ENCODE measurements around the gene SLC25A1.
"Not testable (repeated sequence)": the region's sequence is repeated elsewhere in the genome, so short reads cannot be mapped to it uniquely, and the experiment has no call there.

Gene SLC25A1

DNA sequence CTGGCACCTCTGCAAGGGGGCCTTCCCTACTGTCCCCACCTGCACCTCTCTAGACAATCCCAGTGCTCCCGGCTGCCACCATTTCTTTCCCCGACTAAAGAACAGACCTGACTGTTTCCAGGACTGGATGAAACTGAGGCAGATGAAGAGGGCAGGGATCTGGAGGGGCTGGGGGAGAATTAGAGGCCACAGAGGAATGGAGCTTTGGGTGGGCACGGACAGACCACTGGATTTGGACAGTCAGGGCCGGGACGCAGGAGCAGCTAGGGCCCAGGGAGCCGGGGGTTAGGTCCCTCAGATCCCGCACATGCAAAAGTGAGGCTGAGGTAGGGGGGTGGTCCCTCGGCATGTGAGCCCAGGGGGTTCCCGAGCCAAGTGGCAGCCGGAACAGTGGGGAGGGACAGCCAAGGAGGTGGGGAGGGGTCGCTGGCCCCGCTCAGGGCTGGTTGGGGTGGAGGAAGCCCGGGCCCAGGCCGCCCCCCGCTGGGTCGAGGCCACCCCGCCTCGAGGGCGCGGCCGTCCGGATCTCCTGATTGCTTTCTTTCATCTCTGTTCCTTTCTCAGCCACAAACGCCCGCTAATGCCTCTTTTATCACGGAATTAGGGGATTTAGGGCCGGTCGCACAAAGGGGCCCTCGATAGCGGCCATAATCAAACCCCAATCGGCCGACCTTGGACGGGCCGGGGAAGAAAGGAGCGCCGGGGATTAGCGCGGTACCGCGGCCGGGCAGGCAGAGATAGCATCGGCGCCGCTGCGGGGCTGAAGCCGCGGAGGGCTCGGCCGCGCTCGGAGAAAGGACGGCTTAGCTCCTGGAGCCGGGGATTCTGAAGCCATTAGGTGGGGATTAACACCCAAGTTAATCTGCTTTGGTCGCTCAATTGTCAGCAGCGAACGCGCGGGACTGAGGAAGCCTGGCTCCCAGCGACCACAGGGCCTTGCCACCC is 9.3 kb downstream of the SLC25A1 start:
- H3K4me1 ChIP-seq (ENCODE audit: insufficient read depth, low read length), result peaks cover 17% of the 10 kb centered on the region
- peaks cover 56% of the 10 kb centered on the region for H3K27me3 ChIP-seq (ENCODE audit: insufficient read depth, low read length)
- H3K27ac ChIP-seq (ENCODE audit: low read length), result no peak overlapping the region
- no peaks in the 10 kb centered on the region for H3K9me3 ChIP-seq (ENCODE audit: insufficient read depth, low read depth, low read length)
- peak overlapping the region; percentile 37; the same call in 1 of the 2 replicates for H3K9ac ChIP-seq (ENCODE audit: low read depth, low read length)
- H3K36me3 ChIP-seq (ENCODE audit: insufficient read depth, low read depth, low read length), result no peaks in the 10 kb centered on the region
- peak overlapping the region; percentile 61; the same call in 1 of the 2 replicates for H3K4me3 ChIP-seq (ENCODE audit: low read length)

DNA sequence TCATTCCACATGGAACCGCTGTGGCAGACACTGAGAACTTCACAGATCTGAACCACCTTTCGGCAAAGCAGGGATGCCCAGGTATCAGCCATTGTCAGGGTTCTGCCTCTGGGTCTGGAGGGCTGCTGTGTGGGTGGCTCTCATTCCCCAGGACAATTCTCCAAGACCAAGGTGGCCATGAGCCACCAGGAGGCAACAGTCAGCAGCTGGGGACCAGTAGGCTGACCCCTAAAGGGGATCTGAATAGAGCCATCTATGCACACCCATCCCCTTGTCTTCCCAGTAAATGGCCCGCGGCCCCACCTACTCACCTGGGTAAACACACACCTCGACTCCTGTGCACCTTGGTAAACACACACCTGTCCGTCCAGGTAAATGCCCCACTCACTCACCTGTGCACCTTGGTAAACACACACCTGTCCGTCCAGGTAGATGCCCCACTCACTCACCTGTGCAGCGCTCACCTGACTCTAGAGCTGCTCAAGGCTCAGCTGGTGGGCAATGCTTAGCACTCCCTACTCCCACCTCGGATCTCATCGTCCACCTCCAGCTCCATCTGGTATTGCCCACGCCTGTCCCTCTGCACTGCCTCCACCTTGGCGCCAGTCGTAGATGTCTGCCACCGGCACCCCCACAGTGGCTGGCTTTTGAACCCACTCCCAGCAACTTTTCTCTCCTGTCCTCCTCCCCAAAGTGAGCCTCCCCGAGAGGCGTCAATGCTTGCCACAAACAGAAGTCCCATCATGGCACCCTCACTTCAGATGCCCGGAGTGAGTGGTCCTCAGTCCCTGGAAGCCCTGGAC is 10.2 kb downstream of the SLC25A1 start:
- H3K9me3 ChIP-seq (ENCODE audit: insufficient read depth, low read depth, low read length), result no peaks in the 10 kb centered on the region
- no peak overlapping the region for H3K9ac ChIP-seq (ENCODE audit: low read depth, low read length)
- no peaks in the 10 kb centered on the region for H3K36me3 ChIP-seq (ENCODE audit: insufficient read depth, low read depth, low read length)
- H3K4me3 ChIP-seq (ENCODE audit: low read length), result no peak overlapping the region
- H3K27ac ChIP-seq (ENCODE audit: low read length), result no peak overlapping the region
- peaks cover 56% of the 10 kb centered on the region for H3K27me3 ChIP-seq (ENCODE audit: insufficient read depth, low read length)
- peaks cover 10% of the 10 kb centered on the region; the same call in 1 of the 2 replicates for H3K4me1 ChIP-seq (ENCODE audit: insufficient read depth, low read length)

DNA sequence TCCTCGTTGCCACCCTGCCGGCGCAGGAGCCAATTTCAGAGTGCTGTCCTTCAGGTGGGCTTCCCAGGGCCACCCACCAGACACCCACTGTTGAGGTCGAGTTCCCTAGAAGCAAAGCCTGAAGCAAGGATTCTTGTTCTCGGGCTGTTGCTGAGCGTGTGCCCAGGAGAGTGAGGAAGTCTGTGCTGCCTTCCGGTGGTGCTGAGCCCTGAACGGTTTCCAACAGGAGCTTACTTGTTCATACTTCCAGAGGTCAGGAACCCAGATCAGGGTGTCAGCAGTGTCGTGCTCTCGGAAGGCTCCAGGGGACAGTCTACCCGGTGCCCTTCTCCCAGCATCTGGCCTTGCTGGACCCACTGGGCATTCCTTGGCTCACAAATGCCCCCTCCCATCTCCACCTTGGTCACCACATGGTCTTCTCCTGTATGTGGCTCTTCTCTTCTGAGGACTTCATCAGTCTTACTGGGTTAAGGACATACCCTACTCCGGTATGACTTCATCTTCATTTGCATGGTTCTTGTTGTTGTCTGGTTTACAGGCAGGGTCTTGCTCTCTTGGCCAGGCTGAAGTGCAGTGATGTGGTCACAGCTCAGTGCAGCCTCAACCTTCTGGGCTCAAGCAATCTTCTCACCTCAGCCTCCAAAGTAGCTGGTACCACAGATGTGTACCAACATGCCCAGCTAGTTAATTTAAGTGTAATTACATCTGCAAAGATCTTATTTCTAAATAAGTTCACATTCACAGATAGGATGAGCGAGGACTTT is 11.2 kb downstream of the SLC25A1 start:
- Histone ChIP-seq H3K9me3 (ENCODE audit: insufficient read depth, low read depth, low read length) (no peaks in the 10 kb centered on the region), H3K27me3 (ENCODE audit: insufficient read depth, low read length) (peaks cover 60% of the 10 kb centered on the region), H3K4me1 (ENCODE audit: insufficient read depth, low read length) (0 out of 2 replicates have a peak, but pooled peaks cover 2% of the 10 kb centered on the region), H3K36me3 (ENCODE audit: insufficient read depth, low read depth, low read length) (no peaks in the 10 kb centered on the region), H3K4me3 (ENCODE audit: low read length) (no peak overlapping the region), H3K9ac (ENCODE audit: low read depth, low read length) (no peak overlapping the region), H3K27ac (ENCODE audit: low read length) (no peak overlapping the region)

DNA sequence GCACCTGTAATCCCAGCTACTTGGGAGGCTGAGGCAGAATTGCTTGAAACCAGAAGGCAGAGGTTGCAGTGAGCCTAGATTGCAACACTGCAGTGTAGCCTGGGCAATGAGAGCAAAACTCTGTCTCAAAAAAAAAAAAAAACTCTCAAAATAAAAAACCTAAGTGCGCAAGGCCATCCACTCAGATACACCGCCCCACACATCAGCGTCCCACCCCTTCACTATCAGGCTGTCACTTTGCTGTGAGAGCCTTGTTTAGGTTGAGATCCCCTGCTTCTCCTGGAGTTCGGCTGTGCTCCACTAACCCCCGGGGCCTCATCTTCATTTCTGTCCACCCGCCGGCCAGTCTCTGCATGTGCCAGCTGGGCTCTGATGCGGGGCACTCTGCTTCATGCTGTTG is 12.1 kb downstream of the SLC25A1 start:
- Histone ChIP-seq H3K4me3 (ENCODE audit: low read length) (no peak overlapping the region), H3K9me3 (ENCODE audit: insufficient read depth, low read depth, low read length) (no peaks in the 10 kb centered on the region), H3K27ac (ENCODE audit: low read length) (no peak overlapping the region), H3K9ac (ENCODE audit: low read depth, low read length) (no peak overlapping the region), H3K36me3 (ENCODE audit: insufficient read depth, low read depth, low read length) (no peaks in the 10 kb centered on the region), H3K4me1 (ENCODE audit: insufficient read depth, low read length) (0 out of 2 replicates have a peak, but pooled peaks cover 2% of the 10 kb centered on the region), H3K27me3 (ENCODE audit: insufficient read depth, low read length) (peaks cover 67% of the 10 kb centered on the region)

DNA sequence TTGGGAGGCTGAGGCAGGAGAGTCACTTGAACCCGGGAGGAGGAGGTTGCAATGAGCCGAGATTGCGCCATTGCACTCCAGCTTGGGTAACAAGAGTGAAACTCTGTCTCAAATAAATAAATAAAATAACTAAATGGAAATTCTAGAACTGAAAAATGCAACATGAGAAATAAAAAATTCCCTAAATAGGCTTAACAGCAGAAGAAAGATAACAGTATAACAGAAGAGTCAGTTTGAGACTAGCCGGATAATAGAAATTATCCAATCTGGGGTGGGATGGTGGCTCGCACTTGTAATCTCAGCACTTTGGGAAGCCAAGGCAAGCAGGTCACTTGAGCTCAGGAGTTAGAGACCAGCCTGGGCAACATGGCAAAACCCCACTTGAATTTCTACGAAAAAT is 14.1 kb downstream of the SLC25A1 start:
- Histone ChIP-seq H3K27me3 (ENCODE audit: insufficient read depth, low read length) (peaks cover 58% of the 10 kb centered on the region), H3K4me3 (ENCODE audit: low read length) (no peak overlapping the region), H3K27ac (ENCODE audit: low read length) (no peak overlapping the region), H3K36me3 (ENCODE audit: insufficient read depth, low read depth, low read length) (no peaks in the 10 kb centered on the region), H3K9me3 (ENCODE audit: insufficient read depth, low read depth, low read length) (no peaks in the 10 kb centered on the region), H3K9ac (ENCODE audit: low read depth, low read length) (no peak overlapping the region), H3K4me1 (ENCODE audit: insufficient read depth, low read length) (no peaks in the 10 kb centered on the region)

DNA sequence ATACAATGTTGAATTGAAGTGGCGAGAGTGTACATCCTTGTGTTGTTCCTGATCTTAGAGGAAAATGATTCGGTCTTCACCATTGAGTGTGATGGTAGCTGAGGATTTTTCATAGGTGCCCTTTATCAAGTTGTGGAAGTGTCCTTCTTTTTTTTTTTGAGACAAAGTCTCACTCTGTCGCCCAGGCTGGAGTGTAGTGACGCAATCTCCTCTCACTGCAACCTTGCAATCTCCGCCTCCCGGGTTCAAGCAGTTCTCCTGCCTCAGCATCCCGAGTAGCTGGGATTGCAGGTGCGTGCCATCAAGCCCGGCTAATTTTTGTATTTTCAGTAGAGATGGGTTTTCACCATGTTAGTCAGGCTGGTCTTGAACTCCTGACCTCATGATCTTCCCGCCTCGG is 19.9 kb downstream of the SLC25A1 start:
- not testable (repeated sequence) for H3K9me3 ChIP-seq (ENCODE audit: insufficient read depth, low read depth, low read length); H3K36me3 ChIP-seq (ENCODE audit: insufficient read depth, low read depth, low read length); H3K4me3 ChIP-seq (ENCODE audit: low read length); H3K9ac ChIP-seq (ENCODE audit: low read depth, low read length); H3K27ac ChIP-seq (ENCODE audit: low read length); H3K4me1 ChIP-seq (ENCODE audit: insufficient read depth, low read length)
- peaks cover 39% of the 10 kb centered on the region for H3K27me3 ChIP-seq (ENCODE audit: insufficient read depth, low read length)

DNA sequence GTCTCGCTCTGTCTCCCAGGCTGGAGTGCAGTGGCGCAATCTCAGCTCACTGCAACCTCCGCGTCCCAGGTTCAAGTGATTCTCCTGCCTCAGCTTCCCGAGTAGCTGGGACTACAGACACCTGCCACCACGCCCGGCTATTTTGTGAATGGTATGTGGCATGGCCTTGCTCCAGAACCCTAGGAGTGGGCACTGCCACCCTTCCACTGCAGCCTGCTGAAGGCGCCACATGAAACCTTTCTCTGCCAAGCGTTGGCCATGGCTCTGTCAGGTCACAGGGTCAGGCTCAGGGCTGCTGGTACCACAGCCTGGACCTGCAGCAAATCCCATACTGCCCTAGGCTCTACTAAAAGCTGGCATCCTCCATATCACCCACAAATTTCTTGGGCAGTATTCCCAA is 22.4 kb downstream of the SLC25A1 start:
- not testable (repeated sequence) for H3K27ac ChIP-seq (ENCODE audit: low read length); H3K9ac ChIP-seq (ENCODE audit: low read depth, low read length); H3K36me3 ChIP-seq (ENCODE audit: insufficient read depth, low read depth, low read length); H3K9me3 ChIP-seq (ENCODE audit: insufficient read depth, low read depth, low read length); H3K4me3 ChIP-seq (ENCODE audit: low read length); H3K4me1 ChIP-seq (ENCODE audit: insufficient read depth, low read length)
- H3K27me3 ChIP-seq (ENCODE audit: insufficient read depth, low read length), result peaks cover 52% of the 10 kb centered on the region

DNA sequence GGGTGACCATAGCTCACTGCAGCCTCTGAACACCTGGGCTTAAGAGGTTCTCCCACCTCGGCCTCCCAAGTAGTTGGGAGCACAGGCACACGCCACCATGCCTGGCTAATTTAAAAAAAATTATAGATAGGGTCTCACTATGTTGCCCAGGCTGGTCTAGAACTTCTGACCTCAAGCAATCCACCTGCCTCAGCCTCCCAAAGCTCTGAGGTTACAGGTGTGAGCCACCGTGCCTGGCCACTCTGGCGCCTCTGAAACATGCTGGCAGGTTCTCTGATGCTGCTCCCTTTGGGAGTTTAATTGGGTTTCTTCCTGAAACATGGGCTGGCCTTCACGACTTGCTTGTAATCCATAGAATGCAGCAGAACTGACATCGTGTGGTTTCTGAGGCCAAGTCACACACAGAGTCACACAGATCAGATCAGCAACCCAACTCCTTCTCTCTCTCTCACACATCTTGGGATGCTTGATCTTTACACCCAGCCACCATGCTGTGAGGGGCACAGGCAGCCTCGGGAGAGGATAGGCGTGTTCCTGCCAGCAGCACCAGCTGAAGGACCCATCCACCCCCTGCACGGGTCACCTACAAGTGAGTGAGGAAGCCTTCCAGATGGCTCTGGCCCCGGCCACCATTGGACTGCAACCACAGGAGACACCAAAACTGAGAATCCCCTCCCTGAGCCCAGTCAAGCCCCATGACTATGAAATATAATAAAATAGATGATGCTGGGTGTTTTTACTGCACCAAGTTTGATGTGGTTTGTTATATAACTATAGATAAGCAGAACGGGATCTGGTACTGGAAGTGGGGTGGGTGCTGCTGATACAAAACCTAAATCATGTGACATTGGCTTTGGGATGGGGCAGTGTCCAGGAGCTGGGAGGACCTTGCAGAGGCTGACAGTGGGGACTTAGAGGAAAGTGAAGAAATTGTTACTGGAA is 25.3 kb downstream of the SLC25A1 start:
- Histone ChIP-seq H3K27ac (ENCODE audit: low read length) (no peak overlapping the region), H3K9me3 (ENCODE audit: insufficient read depth, low read depth, low read length) (no peaks in the 10 kb centered on the region; the same call in 1 of the 2 replicates), H3K4me1 (ENCODE audit: insufficient read depth, low read length) (no peaks in the 10 kb centered on the region), H3K36me3 (ENCODE audit: insufficient read depth, low read depth, low read length) (no peaks in the 10 kb centered on the region), H3K4me3 (ENCODE audit: low read length) (no peak overlapping the region), H3K27me3 (ENCODE audit: insufficient read depth, low read length) (peaks cover 74% of the 10 kb centered on the region), H3K9ac (ENCODE audit: low read depth, low read length) (no peak overlapping the region)

DNA sequence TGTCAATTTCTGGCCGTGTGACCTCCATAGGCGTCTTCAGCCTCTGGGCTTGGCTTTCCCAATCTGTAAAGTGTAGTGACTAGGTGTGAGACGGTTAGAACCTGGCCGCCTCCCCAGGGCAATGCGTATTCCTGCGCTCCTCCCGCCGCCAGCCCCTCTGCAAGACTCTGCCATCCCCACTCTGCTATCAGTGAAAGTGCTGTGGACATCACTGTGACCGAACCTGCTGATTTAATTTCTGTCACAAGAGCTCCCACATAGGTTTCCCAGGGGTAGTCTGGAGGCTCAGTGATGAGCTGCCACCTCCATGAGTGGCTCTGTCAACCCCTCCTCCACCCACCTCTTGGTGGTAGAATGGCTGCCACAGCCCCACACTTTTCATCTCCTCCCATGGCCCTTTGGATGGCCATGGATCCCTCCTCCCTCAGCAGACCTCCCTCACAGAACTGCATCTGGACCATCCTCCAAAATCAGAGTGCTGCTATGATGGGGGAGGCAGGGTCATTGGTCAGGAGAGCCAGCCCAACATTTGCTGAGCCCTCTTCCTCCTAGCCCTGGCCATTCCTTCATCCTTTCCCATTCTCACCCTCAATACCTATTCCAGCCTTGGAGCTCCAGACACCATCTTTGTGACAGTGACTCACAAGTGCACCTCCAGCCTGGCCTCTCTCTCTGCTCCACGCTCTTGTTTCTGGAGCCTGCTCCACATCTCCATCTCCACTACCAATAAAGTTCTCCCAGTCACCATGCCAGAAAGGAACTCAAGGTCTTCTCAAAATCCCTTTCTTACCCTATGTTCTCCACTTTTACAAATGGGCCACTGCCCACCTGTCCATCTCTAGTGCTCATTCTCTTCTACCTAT is 27.0 kb downstream of the SLC25A1 start:
- H3K36me3 ChIP-seq (ENCODE audit: insufficient read depth, low read depth, low read length), result no peaks in the 10 kb centered on the region
- no peak overlapping the region for H3K4me3 ChIP-seq (ENCODE audit: low read length)
- H3K9me3 ChIP-seq (ENCODE audit: insufficient read depth, low read depth, low read length), result no peaks in the 10 kb centered on the region; the same call in 1 of the 2 replicates
- no peak overlapping the region for H3K27ac ChIP-seq (ENCODE audit: low read length)
- H3K4me1 ChIP-seq (ENCODE audit: insufficient read depth, low read length), result no peaks in the 10 kb centered on the region
- peaks cover 90% of the 10 kb centered on the region for H3K27me3 ChIP-seq (ENCODE audit: insufficient read depth, low read length)
- H3K9ac ChIP-seq (ENCODE audit: low read depth, low read length), result no peak overlapping the region
